GF-D8 (cell line): Measurements from ENCODE around the gene SLC25A10.
"Not testable (repeated sequence)": the region's sequence is repeated elsewhere in the genome, so short reads cannot be mapped to it uniquely, and the experiment has no call there.

Experiments used
- DNase-seq: peaks from one replicate; lab custom pipeline; 2025; lab: John Stamatoyannopoulos, UW

Gene SLC25A10, protein sequence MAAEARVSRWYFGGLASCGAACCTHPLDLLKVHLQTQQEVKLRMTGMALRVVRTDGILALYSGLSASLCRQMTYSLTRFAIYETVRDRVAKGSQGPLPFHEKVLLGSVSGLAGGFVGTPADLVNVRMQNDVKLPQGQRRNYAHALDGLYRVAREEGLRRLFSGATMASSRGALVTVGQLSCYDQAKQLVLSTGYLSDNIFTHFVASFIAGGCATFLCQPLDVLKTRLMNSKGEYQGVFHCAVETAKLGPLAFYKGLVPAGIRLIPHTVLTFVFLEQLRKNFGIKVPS

DNA sequence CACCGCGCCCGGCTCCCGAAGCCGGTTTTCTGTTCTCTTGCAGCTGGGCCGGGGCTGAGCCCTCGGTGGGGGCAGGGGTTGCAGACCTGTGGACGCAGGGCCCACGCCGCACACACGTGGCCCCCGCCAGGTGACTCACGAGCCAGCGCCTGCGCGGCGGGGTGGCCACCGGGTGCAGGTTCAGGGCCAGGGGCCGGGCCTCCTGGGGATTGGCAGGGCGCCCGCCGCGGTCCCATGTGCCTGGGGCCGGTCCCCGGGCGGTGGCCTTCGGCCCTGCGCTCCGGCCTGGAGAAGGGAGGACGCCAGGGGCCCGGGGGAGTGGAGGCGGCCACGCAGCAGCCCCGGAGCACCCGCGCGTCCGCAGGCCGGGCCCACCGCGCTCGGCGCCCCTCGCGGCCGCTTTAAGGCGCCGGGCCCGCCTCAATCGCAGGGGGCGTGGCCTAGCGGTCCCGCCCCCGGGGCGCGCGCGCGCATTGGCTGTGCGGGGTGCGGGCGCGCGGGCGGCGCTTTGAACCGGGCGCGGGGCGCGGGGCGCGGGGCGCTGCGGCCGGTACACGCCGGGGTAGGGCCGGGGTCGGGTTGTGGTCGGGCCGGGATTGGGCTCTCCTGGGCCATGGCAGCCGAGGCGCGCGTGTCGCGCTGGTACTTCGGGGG is at the start of gene SLC25A10:
Gene SLC25A10 (plus strand): TSS at position 471 of the 654 bp plus-strand sequence. CDS start 143 bp downstream, at position 614.
- DNase-seq, result peak; percentile 61

DNA sequence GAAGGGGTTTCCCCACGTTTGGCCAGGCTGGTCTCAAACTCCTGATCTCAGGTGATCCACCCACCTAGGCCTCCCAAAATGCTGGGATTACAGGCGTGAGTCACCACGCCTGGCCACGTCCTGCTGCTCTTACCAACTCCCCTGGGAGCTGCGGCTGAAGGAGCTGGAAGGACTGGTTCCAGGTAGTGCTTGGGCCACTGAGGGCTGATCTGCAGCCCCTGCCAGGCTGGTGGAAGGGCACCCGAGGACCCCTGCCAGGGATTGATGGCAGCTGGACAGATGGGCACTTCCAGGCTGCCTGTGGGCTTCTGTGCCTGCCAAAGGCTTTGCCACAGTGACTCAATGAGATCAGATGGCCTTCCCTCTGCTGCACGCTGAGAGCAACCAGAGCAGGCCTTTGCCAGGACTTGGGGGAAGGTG is 48.0 kb upstream of the SLC25A10 start:
- DNase-seq, result no peak

DNA sequence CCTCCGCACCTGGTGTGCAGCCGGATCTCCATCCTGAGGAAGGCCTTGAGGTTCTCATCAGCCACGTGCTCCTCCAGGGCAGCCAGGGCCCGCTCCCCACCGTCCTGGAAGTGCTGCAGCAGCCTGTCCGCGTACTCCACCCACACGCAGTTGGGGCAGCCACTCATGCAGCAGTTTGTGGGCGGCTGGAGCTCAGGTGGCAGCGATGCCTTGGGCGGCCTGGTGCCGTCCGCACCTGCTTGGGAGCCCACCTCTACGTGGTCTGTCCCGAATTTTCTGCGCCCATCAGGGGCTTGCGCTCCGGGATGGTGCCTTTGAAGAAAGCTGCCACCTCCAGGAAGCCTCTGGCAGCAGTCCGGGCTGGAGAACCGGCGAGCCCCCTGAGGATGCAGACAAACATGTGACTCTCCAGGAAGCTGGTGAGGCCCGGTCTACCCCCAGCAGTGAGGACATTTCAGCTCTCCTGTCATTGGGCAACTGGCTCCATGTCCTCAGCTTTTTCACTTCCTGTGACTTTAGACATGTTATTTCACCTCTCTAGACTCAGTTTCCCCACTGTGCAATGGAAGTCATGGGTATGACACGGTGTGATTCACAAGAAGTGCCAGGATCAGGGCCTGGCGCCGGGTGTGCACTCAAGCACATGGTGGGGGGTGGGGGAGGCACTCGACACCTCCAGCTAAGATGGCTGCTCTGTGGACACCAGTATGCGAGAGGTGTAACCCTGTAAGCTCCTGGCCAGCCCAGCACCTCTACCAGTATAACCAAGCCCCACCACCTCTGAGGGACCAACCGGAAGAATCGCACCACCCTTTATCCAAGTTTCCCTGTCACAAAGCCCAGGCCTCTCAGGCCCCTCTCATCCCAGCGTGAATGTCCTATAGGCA is 46.6 kb upstream of the SLC25A10 start:
- peak; percentile 42 for DNase-seq

DNA sequence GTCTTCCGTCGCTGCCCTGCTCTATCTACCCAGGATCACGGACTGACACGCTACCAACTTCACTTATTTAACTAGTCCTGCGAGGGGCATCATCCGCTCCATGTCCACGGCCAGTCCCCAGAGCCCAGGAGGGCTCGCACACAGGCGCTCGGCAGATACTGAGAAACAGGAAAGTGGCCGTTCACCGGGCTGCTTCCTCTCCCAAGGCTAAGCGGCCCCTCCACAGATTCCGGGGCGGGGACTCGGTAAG is 46.1 kb upstream of the SLC25A10 start:
- peak; percentile 39 for DNase-seq

DNA sequence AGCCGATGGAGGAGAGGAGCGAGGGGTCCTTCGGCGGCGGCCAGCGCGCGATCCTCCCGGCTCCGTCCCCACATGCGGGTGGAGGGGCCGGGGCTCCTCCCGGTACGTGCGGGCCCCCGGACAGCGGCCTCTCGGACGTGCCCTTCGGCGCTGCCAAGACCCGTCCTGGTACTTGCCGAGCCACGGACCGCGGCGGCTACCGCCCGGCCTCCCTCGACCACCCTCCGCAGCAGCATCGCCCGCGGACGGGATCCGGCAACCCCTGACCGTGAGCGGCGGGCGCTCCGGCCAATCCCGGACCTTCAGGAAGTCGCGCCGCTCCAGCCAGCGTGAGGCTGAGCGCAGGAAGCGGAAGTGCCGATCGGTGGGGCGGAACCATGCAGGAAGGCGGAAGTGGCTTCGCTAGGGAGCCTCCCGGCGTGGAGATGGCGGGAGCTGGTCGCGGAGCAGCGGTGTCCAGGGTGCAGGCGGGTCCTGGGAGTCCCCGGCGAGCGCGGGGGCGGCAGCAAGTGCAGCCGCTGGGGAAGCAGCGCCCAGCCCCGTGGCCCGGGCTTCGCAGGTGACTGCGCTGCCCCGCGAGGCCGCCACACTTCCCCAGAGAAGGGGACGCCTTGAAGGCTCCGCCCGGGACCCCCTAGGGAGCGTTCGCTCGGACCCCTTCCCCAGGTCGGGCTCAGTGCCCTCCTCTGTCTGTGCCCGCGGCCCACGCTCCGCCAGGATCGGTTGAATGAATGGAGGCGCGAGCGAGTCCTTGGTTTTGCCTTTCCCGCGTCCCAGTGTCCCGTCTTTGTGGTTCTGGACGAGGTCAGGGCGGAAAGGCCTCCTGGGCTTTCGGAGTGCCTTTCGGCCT is 45.5 kb upstream of the SLC25A10 start, which contains the start of the genes CCDC137 and OXLD1:
Gene CCDC137 (plus strand): TSS at position 396 of the 850 bp plus-strand sequence. CDS start 30 bp downstream, at position 426.
Gene OXLD1 (minus strand): TSS at position 264 of the 850 bp plus-strand sequence. CDS start 28 bp downstream, at position 236.
- peak; percentile 76 for DNase-seq

DNA sequence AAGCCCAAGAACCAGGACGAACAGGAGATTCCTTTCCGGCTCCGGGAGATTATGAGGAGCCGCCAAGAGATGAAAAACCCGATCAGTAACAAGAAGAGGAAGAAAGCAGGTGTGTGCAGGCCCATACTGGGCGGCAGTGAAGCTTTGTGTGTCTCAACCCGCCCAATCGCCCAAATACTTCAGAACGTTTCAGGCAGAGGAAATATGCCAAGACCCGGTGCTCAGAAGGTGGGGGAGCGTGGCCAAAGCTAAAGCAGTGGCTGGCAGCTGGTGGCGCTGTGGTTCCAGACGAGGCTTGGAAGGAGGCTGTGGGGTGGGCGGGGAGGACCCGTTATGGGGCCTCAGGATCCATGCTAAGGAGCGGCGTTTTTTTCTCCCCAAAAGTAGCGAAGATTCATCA is 44.3 kb upstream of the SLC25A10 start:
- DNase-seq, result no peak

DNA sequence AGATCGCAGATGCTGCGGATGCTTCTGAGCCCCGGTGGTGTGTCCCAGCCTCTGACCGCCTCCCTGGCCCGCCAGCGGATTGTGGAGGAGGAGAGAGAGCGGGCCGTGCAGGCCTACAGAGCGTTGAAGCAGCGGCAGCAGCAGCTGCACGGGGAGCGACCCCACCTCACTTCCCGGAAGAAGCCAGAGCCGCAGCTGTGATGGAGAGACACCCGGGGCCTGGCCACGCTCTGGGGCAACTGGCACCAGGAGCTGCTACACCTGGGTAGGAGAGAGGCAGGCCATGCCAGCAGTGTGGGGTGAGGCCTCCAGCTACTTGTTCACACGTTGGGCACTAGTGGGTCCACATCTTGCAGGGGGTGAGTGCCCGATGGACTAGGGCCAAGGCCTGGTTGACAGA is 39.6 kb upstream of the SLC25A10 start:
- no peak for DNase-seq

DNA sequence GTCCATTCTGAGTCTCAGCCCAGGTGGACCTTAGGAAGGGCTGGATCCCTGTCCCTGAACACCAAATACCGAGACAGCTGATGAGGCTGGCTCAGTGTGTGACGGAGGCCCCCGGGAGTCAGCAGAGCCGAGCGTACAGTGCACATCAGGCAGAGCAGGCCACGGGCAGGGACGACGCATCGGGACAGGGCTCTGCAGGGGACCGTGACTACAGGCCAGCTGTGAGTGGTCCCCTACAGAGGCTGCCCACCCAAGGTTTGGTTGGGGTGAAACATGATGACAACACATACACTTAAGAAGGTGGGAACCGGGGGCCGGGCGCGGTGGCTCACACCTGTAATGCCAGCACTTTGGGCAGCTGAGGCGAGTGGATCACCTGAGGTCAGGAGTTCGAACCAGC is 39.1 kb upstream of the SLC25A10 start:
- DNase-seq, result no peak

DNA sequence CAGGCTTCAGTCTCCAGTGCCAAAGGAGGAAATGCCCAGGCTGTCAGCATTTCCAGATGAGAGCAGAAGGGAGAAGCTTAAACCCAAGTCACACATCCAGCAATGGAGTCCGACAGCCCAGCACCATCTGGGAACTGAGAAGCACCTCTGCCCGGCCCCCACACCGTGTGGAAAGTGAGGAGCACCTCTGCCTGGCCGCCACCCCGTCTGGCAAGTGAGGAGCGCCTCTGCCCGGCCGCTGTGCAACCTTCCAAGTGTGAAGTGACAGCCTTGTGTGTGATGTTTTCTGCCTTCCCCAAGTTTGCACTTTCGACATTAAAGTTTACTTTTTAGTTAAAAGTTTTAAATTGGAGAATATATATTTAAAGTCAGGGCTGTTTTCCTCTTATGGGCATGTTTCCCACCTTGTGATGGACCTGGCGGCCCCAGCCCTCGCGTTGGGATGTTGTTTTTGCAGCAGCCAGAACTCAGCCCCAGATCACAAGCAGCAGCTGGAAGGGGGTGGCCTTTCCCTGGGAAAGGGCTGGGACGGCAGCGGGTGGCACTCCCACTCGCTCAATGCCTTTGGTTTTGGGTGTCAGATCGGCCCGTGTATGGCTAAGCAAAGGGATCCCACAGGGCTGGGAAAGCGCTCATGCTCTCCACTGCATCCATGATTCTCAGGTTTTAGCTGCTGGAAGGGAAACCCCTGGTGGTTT is 38.4 kb upstream of the SLC25A10 start:
- no peak for DNase-seq

DNA sequence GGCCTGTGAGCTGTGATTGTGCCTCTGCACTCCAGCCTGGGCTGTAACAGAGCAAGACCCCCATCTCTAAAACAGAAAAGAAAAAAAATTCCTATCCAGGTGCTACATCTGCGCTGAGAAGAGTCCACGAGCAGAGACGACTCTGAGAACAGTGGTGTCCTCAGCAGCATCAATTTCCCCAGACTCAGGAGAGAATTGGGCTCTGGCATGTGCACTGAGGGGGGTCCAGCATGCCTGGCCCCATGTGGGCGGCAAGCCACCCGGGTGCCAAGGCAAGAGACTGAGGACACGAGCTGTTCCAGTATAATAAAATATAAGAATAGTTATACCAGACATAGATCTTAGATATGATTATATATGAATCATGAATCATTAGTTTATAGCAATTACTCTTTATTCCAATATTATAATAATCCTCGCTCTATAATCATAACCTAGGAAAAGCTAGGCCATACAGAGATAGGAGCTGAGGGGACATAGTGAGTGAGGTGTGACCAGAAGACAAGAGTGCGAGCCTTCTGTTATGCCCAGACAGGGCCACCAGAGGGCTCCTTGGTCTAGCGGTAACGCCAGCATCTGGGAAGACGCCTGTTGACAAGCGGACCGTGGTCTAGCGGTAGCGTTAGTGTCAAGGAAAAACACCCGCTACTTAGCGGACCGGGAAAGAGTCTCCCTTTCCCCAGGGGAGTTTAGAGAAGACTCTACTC is 36.4 kb upstream of the SLC25A10 start:
- not testable (repeated sequence) for DNase-seq

DNA sequence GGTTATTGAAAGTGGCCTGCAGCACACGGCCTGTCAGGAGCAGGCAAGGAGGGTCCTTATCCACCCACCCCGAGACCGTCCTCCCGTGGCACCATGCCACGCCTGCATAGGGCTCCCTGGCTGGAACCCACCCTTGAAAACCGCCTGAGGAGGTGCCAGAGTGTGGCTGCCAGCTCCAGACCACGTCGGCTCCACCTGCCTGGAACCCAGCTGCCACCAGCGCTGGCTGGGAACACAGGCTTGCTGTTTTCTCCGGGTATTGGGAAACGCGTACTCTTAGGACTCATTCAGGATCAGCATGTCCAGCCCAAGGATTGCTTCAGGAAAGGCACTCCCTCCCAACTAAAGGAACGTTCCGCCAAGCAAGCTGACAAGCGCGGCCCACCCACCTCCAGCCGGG is 35.2 kb upstream of the SLC25A10 start:
- DNase-seq, result no peak

DNA sequence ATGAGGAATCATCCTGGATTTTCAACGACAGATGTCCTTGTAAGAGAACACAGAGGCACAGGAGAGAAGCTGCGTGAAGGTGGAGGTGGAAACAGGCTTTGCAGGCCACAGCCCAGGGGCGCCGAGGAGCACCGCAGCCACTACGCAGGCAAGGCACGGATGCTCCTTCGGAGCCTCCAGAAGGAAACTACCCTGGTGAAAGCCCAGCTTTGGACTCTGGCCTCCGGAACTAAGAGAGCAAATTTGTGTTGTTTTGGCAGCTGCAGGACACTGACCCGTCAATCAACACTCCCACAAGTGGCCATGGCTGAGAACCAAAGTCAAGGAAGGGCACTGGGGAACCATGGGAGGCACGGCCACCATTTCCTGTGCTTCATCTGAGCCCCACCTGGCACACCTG is 31.9 kb upstream of the SLC25A10 start:
- no peak for DNase-seq

DNA sequence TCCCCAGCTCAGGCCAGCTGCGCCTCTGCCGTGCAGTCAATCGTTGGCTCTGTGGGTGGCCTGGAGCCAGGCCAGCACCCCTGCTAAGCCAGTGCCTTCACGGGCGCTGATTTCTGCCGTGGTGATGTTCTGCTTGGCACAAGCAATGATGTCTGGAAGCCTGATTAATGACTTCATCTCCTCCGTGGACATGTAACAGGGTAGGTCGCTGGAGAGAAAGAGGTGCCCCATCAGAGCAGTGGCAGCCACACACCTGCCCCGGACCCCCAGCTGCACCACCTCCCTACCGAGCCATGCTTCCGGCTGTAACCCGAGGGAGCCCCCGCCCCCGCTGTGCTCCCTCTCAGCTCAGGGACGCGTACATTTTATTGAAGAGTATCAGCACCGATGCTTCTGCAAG is 30.4 kb upstream of the SLC25A10 start:
- no peak for DNase-seq

DNA sequence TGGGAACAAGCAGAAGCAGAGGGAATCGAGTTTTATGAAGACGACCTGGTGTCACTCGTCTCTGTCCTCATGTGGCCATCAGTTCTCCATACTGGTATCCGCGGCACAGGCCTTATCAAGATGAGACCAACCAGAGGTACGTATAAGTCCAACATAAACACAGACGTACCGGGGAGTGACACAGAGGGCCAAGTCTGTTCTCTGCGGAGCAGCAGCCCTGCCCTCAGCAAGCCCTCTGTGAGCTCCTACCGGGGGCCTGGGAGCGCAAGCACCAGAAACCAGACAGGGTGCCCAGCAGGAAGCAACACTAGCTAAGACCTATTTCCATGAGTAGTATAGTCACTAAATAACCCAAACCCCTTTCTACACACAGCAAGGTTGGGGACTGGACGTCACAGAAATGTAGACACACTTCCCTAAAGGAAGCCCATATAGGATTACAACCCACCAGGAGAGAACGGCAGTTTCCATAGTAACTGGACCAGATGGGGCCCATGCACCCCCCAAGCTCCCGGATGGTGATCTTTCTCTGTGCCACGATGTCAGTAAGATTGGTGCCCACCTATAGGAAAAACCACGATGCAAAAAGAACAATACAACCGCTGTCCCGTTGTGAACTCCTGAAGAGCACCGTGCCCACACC is 29.4 kb upstream of the SLC25A10 start:
- DNase-seq, result no peak

DNA sequence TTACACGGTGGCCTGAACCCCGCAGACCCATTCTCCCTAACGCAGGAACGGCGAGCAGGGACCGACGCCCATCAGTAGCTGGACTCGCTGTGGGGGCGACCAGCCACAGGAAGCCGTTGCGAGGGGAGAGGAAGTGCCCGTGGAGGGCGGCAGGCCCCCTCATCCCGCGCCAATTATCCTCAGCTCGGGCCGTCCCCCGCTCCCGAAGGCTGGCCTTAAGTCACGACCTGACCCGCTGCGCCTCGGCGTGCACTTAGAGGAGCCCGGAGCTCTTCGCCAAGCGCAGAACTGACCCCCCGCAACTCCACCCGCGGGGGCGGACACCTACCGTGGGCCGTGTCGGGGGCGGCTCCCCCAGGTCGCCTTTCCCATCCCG is 28.9 kb upstream of the SLC25A10 start:
- DNase-seq, result no peak

DNA sequence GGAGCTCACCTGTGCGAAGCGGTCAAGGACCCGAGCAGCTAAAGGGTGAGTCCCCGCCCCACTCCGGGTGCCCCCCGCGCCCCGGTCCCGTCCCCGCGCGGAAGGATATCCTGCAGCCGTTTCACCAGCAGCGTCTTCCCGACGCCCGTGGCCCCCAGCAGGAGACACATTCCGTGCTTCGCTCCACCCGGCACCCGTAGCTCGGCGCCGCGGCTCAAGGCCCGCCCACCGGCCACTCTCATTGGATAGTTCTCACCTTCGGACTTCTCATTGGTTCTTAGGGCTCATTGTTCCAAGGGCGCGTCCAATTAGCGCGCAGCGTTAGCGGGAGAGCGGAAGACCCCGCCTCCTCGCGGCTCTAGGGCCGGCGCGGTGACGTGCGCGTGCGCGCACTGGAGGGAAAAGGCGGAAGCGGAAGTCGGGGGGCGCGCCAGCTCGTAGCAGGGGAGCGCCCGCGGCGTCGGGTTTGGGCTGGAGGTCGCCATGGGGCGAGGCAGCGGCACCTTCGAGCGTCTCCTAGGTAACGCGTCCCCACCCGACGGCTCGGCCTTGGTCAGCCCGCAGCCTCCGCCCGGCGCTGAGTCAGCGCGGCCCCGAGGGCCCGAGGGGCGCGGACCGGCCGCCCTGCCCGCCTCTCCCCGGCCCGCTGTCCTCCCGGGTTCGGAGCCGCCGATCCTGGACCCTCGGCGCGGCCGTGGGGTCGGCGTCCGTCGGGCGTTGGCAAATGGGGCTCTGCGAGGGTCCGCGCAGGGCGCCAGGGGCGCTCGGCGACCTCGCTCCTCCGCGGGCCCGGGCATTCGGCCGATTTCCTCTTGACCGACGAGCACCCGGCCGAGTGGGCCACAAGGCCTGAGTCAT is 28.3 kb upstream of the SLC25A10 start, which contains the start of the genes ARL16 and HGS:
Gene ARL16 (minus strand): TSS at position 214 of the 858 bp plus-strand sequence. CDS start 44 bp downstream, at position 170.
Gene HGS (plus strand): TSS at position 428 of the 858 bp plus-strand sequence. CDS start 56 bp downstream, at position 484.
- peak; percentile 93 for DNase-seq

DNA sequence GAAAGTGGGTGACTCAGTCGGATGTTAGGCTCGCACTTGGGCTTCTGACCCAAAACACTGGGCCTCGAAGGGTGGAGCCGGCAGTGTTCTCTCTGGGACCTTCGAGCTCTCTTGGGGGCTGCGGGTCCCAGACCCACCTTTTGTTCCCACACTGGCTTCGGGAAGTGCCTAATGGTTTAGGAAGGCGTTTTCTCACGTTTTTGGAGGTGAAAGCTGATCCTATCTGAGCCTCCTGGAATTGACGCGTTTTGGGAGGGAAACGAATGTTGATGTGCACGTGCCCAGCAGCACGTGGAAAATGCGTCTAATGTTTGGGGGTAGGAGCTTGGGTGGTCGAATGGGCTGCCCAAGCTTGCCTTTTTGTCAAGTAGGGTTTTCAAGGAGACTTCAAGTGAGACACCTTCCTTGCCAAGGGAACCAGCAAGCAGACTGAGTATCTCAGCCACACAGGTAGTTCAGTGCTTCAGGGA is 27.6 kb upstream of the SLC25A10 start:
- no peak for DNase-seq

DNA sequence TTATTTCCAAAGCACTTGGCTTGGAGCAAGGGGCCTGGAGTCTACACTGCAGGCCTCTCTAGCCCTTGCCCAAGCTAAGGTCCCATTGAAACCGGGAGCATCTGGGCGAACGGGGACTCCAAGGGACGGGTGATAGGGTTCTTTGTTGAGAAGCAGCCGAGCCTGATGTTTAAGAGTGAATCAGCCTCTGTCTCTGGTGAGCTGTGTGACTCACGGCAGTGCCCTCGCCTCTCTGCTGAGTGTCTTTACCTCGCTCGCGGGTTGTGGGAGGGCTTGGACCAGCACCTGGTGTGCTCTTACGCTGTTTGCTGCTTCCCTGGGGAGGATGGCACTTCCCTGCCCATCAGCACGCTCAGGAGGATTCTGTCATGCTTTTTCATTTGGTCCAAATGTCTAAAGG is 27.0 kb upstream of the SLC25A10 start:
- DNase-seq, result no peak

DNA sequence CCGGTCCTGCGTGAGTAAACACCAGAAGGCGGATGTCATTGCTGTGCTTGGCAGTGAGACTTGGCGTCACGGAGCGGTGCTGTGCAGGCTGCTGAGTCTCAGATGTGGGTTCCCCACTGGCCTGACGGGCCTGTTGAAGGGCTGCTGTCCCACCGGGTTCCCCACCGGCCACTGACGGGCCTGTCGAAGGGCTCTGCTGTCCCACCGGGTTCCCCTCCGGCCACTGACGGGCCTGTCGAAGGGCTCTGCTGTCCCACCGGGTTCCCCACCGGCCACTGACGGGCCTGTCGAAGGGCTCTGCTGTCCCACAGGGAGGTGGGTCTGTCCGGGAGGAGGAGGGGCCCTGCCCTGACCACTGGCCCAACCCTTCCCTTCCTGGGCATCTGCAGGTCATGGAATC is 25.5 kb upstream of the SLC25A10 start:
- DNase-seq, result no peak
